HL-60 (cell line): ENCODE data around the gene FMNL3.
A peak's percentile ranks its signal among the peaks of the same experiment; 100 is the strongest.

Experiments used
- DNase-seq, 2 experiments: peaks; one replicate each; pipeline ENCODE4 v3.0.0-alpha.2; 2010 to 2020; ENCODE audit warnings: low read depth in 1 of 2, low spot score in 1 of 2
- H3K27ac ChIP-seq: fragments of 250-450 bp; sonication (Bioruptor Pico); replicated peaks from 2 replicates; pipeline ENCODE4 v1.5.1; 2020; ENCODE audit warnings: mild to moderate bottlenecking, moderate library complexity
- H3K27me3 ChIP-seq: fragments of 250-450 bp; sonication (Bioruptor Pico); 2 replicates; pipeline ENCODE4 v1.5.1; 2021; ENCODE audit warnings: mild to moderate bottlenecking, moderate library complexity; ENCODE audit not compliant: insufficient read depth, poor library complexity, severe bottlenecking
- H3K4me3 ChIP-seq: replicated peaks from 2 replicates; pipeline ENCODE4 v1.5.1; 2011; ENCODE audit warnings: mild to moderate bottlenecking, control low read depth, low read length; ENCODE audit not compliant: insufficient read depth
- GABPA ChIP-seq: IDR thresholded peaks from 2 replicates; pipeline ENCODE4 v1.6.1; 2012; ENCODE audit warnings: low read depth
- POLR2AphosphoS5 ChIP-seq: IDR thresholded peaks from 2 replicates; pipeline ENCODE4 v1.6.1; 2012; ENCODE audit warnings: low read depth
- REST ChIP-seq: IDR thresholded peaks from 2 replicates; pipeline ENCODE4 v1.6.1; 2012; ENCODE audit warnings: low read depth; ENCODE audit not compliant: insufficient replicate concordance
- SPI1 ChIP-seq: IDR thresholded peaks from 2 replicates; pipeline ENCODE4 v1.6.1; 2012; ENCODE audit warnings: low read depth, mild to moderate bottlenecking, borderline replicate concordance
- TF ChIP-seq, protein P1 (sequence below): IDR thresholded peaks from one replicate; pipeline ENCODE4 v1.5.1; 2011; ENCODE audit warnings: low read length, control low read depth, inconsistent platforms; ENCODE audit not compliant: insufficient read depth

FMNL3 gene

GRCh38 chr12:49622501-49623141 lies 84.6 kb downstream of the FMNL3 start:
- Histone ChIP-seq H3K27me3 (no peaks in the 10 kb centered on the region), H3K4me3 (peak overlapping the region; percentile 51), H3K27ac (peak overlapping the region; percentile 34)
- TF ChIP-seq POLR2AphosphoS5, result no peak
- 0 out of 2 replicates have a peak, but pooled peaks have one; percentile 19 for TF ChIP-seq SPI1
- no peak for TF ChIP-seq REST
- TF ChIP-seq, protein P1, sequence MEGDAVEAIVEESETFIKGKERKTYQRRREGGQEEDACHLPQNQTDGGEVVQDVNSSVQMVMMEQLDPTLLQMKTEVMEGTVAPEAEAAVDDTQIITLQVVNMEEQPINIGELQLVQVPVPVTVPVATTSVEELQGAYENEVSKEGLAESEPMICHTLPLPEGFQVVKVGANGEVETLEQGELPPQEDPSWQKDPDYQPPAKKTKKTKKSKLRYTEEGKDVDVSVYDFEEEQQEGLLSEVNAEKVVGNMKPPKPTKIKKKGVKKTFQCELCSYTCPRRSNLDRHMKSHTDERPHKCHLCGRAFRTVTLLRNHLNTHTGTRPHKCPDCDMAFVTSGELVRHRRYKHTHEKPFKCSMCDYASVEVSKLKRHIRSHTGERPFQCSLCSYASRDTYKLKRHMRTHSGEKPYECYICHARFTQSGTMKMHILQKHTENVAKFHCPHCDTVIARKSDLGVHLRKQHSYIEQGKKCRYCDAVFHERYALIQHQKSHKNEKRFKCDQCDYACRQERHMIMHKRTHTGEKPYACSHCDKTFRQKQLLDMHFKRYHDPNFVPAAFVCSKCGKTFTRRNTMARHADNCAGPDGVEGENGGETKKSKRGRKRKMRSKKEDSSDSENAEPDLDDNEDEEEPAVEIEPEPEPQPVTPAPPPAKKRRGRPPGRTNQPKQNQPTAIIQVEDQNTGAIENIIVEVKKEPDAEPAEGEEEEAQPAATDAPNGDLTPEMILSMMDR, result no peak
- no peak; the same call in 1 of the 2 replicates for TF ChIP-seq GABPA
- peak; percentile 20 to 33 for DNase-seq

GRCh38 chr12:49621651-49622500 lies 85.3 kb downstream of the FMNL3 start:
- H3K4me3 ChIP-seq, result peak overlapping the region; percentile 51
- no peaks in the 10 kb centered on the region for H3K27me3 ChIP-seq
- peak in 1 of 2 experiments; percentile 31 for DNase-seq
- no peak overlapping the region for H3K27ac ChIP-seq
- TF ChIP-seq POLR2AphosphoS5, result no peak
- no peak for TF ChIP-seq REST
- TF ChIP-seq, protein P1, result no peak
- no peak for TF ChIP-seq SPI1
- no peak for TF ChIP-seq GABPA

GRCh38 chr12:49619286-49619685 lies 87.9 kb downstream of the FMNL3 start:
- TF ChIP-seq SPI1, result no peak
- TF ChIP-seq, protein P1, result no peak
- no peak for TF ChIP-seq REST
- TF ChIP-seq POLR2AphosphoS5, result no peak
- TF ChIP-seq GABPA, result no peak
- H3K27me3 ChIP-seq, result no peaks in the 10 kb centered on the region
- H3K27ac ChIP-seq, result no peak overlapping the region
- H3K4me3 ChIP-seq, result no peak overlapping the region
- no peak for DNase-seq
